ENCODE results near the gene RUBCN.

DNA sequence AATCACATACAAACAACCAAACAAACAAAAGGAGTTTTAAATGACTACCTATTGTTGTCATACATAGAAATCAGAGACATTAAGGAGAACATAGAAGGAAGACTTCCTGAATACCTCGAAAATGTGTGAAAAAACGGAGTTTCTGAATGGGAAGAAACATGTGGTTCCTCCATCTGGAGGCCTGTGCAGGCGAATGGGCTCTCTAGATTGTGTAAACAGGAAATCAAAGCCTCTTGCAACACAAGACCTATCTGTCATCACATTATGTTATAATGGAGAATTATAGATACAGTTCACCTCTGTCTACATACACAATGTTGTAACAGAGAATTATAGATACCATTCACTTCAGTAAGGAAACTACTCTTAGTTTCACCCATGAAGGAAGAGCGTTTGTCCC lies 44.1 kb downstream of the RUBCN start:
- no peak for TF ChIP-seq EZH2 (IDR thresholded peaks at IDR 0.05; ENCODE audit: borderline replicate concordance, insufficient read depth, low read depth, low read length, poor library complexity, severe bottlenecking)
- TF ChIP-seq CTCF (IDR thresholded peaks at IDR 0.05), result no peak
